Right ventricle myocardium inferior (tissue), 1 donor: ENCODE measurements around the gene DISC1. TPM values are rescaled to one million over a fixed set of nuclear protein-coding genes. Genes with fewer than 3 reads are reported as not detected.
"Not testable (repeated sequence)": the region's sequence is repeated elsewhere in the genome, so short reads cannot be mapped to it uniquely, and the experiment has no call there.

Experiments used
- ATAC-seq: fragments of 200-7000 bp; cut with Tn5 transposase; one replicate; pipeline ENCODE4 v1.9.1; 2020; ENCODE audit warnings: mild to moderate bottlenecking, moderate library complexity
- DNase-seq: peaks from one replicate; pipeline ENCODE4 v3.0.0; 2021; ENCODE audit errors: missing footprints
- intact Hi-C: fragments of 100-400 bp; cut with DNase I; formaldehyde crosslinking; loops from one replicate; pipeline ENCODE4 v1.11.0; 2022
- long read RNA-seq: library from polyadenylated mRNA; unstranded; transcript quantifications from one replicate; pipeline ENCODE4 v2.0.0, GENCODE V29; 2021
- total RNA-seq: library from RNA; stranded (reverse); fragmentation: NEBNext Ultra II Directional; extraction: Animal tissue kit (Norgen Biotek cat#: 25700); gene quantifications from one replicate; pipeline ENCODE4 v1.2.1, GENCODE V29; 2021
- donor health status: DM: no; HTN: yes; CAD: no; lungs with severe emphysema.

Gene DISC1
- total RNA-seq, result 3.9 TPM
- long read RNA-seq, partial matches to known transcripts, result 1 of 4 reads
- long read RNA-seq, other reads (novel, unspliced or antisense), result 3 of 4 reads

GRCh38 chr1:231626535-231626950 is at the start of gene DISC1:
DISC1 (plus strand) TSS chr1:231626790; CDS start chr1:231626868, 78 bp downstream.
- DNase-seq, result peak; percentile 93
- peak; percentile 84 for ATAC-seq
- intact Hi-C loops, result no loop called here

DNA sequence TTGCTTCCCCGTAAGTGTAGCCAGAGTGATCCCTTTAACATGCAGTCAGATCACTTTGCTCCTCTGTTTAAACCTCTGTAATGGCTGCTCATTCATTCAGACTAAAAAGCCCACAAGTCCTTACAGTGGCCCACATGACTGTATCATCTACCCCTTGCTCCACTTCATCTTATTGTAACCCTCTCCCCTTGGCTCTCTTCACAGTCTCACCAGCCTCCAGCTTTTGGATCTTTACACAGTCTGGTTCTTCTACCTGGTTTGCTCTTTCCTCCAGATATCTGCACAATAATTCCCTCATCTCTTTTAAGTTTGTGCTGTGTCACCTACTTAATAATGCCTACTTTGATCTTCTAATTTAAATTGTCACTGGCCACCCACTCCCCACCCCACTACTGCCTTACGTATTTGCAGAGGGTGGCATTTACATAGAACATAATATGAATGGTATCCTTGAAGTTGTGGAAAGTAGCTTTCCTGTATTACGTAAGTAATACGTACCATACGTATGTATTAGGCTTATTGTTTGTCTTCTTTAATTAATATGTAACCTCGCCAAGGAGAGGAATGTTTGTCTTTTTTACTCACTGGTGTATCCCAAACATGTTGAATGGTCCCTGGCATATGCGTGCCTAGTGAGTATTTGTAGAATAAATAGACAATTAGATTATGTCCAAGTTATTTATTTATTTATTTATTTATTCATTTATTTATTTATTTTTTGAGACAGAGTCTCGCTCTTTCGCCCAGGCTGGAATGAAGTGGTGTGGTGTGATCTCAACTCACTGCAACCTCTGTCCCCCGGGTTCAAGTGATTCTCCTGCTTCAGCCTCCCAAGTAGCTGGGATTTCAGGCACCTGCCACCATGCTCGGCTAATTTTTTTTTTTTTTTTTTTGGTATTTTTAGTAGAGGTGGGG is 49.5 kb upstream of the DISC1 start:
- DNase-seq (no peak), ATAC-seq (no peak)
- intact Hi-C loops, result no loop called here

DNA sequence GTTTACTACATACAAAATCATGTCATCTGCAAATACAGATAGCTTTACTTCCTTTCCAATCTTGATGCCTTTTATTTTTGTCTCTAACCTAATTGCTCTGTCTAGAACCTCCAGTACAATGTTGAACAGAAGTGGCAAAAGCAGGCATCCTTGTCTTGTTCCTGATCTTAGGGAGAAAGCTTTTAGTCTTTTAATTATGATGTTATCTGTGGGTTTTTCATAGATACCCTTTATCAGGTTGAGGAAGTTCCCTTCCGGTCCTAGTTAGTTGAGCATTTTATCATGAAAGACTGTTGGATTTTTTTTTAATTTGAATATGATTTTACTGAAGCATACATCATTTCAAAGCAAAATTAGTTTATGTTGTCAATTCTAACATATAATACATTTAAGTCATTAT is 45.7 kb upstream of the DISC1 start:
- intact Hi-C loops, result no loop called here
- ATAC-seq (no peak), DNase-seq (no peak)

DNA sequence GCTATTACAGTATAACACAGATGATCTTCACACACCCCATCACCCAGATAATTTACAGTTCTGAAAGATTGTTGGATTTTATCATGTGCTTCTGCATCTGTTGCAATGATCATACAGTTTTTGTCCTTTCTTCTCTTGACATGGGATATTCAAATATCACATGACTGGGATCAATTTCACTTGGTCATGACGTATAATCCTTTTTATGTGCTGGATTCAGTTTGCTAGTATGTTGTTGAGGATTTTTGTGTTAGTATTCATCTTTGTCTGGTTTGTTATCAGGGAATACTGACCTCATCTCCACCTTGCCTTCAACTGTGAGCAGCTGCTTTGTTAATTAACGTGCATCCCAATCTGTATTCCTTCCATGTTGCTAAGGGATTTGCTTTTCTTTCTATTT is 44.7 kb upstream of the DISC1 start:
- ATAC-seq, result no peak
- DNase-seq, result no peak
- intact Hi-C loops, result no loop called here

DNA sequence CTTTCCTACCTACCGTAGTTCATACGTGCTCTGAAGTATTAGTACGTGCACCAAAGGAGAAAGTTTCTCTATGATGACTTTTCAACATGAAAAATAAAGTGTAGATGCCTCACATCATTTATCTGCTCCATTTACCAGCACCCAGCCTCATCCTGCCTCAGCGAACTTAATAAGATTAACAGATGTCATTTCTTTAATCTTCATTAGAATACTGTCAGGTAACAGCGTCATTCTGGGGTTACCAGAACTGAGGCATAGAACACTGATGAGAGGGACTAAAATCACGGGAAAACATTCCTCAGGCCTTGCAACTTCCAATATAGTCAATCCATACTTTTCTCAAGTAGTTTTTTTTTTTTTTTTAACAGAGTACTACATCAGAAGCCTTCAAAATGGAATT is 43.2 kb upstream of the DISC1 start:
- DNase-seq (no peak), ATAC-seq (no peak)
- intact Hi-C loops, result no loop called here

- DNase-seq, result no peak
- intact Hi-C loops, result no loop called here
- ATAC-seq, result no peak
These were observed 42.5 kb upstream of the DISC1 start for GRCh38 chr1:231584117-231584516.

DNA sequence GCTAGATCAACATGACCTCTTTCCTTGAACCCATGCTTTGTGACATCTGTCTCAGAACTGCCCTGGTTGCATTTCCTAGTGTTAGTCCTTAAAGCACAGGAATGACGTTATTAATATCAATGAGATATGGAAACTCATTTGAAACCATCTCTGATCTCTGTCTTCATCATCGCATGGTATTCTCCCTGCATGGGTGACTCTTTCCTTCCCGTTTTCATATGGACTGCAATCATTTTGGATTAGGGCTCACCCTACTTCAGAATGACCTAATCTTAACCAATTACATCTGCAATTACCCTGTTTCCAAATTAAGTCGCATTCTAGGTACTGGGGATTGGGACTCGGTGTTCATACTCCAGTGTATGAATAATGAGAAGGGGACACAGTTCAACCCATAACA is 41.7 kb upstream of the DISC1 start:
- intact Hi-C loops, result loop anchor here (5.0 kb wide), 1 partner anchor 38 kb away; no protein-coding TSS in a partner anchor
- DNase-seq (no peak), ATAC-seq (no peak)

GRCh38 chr1:231590453-231591198 is 36.0 kb upstream of the DISC1 start:
- DNase-seq, result no peak
- intact Hi-C loops, result loop anchor here (1.0 to 10.0 kb wide), 3 partner anchors 63 to 232 kb away; partner anchors contain the start of genes EGLN1 and TSNAX
- peak; percentile 81 for ATAC-seq

GRCh38 chr1:231591466-231591865 is 35.1 kb upstream of the DISC1 start:
- intact Hi-C loops, result loop anchor here (5.0 to 10.0 kb wide), 2 partner anchors 64 to 167 kb away; partner anchors contain the start of genes EGLN1 and TSNAX
- DNase-seq (no peak), ATAC-seq (no peak)

DNA sequence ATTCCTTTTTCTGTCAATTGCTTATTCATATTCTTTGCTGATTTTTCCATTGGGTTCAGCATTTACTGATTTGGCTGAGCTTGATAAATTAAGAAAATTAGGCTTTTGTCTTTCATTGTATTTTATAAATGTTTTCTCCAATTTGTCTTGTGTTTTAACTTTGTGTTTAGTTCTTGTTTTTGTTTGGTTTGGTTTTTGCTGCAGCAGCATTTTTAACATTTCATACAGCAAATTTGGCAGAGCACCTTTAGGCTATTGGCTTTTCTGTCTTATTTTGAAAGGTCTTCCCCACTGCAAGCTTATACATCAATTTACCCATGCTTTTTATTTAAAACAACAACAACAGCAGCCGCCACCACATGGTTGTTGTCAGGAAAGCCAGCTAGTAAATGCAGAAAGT is 33.8 kb upstream of the DISC1 start:
- intact Hi-C loops, result loop anchor here (5.0 to 10.0 kb wide), 2 partner anchors 66 to 168 kb away; partner anchors contain the start of genes EGLN1 and TSNAX
- no peak for ATAC-seq

DNA sequence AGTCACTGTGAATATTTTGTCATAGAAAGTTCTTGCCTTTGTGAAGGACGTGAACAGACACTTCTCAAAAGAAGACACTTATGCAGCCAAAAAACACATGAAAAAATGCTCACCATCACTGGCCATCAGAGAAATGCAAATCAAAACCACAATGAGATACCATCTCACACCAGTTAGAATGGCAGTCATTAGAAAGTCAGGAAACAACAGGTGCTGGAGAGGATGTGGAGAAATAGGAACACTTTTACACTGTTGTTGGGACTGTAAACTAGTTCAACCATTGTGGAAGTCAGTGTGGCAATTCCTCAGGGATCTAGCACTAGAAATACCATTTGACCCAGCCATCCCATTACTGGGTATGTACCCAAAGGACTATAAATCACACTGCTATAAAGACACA is 33.3 kb upstream of the DISC1 start:
- DNase-seq, ATAC-seq: not testable (repeated sequence)
- intact Hi-C loops, result loop anchor here (5.0 to 10.0 kb wide), 2 partner anchors 66 to 168 kb away; partner anchors contain the start of genes EGLN1 and TSNAX

More for the DNA sequence above, 33.8 kb upstream of the DISC1 start:
- no peak for DNase-seq

- ATAC-seq (no peak), DNase-seq (no peak)
- intact Hi-C loops, result loop anchor here (5.0 to 10.0 kb wide), 2 partner anchors 67 to 169 kb away; partner anchors contain the start of genes EGLN1 and TSNAX
These were observed 32.5 kb upstream of the DISC1 start for GRCh38 chr1:231594123-231594522.

DNA sequence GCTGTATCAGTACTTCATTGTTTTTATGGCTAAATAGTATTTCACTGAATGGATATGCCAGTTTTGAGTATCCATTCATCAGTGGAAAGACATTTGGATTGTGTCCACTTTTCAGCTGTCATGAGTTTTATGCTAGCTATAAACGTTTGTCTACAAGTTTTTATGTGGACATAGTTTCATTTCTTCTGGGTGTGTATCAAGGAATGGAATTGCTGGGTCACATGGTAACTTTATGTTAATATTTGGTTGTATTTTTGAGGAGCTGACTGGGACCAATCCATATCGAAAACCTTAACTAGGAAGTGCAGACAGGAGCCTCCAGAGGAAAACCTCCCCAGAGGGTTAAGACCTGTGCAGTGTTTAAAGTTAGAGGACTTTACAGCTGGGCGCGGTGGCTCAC is 31.8 kb upstream of the DISC1 start:
- no peak for DNase-seq
- intact Hi-C loops, result loop anchor here (5.0 to 10.0 kb wide), 2 partner anchors 67 to 170 kb away; partner anchors contain the start of genes EGLN1 and TSNAX
- ATAC-seq, result no peak

DNA sequence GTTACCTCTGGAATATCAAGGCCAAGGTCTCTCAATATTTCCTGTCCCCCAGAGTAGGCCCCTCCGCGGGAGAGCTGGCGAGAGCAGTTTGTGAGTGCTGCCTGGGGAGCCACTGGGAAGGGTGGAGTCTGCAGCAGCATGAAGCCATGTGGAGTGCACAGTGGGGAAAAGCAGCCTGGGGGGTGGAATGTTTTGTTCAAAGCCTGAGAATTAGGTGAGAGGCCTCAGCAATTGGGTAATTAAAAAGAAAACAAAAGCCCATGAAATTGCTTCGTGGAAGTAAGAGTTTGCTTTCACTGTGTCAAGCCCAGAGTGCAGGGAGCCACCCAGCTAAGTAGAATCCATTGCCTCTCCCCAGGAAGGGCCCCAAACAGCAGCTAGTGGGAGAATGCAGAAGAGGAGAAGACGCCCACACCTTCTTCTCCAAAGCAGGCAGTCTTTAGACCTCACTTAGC is 30.2 kb upstream of the DISC1 start:
- intact Hi-C loops, result loop anchor here (10.0 kb wide), 1 partner anchor 172 kb away; the partner anchor contains the start of gene EGLN1
- ATAC-seq, result no peak
- DNase-seq, result no peak

GRCh38 chr1:231597971-231598370 is 28.6 kb upstream of the DISC1 start:
- no peak for ATAC-seq
- no peak for DNase-seq
- intact Hi-C loops, result loop anchor here (10.0 kb wide), 1 partner anchor 173 kb away; the partner anchor contains the start of gene EGLN1

DNA sequence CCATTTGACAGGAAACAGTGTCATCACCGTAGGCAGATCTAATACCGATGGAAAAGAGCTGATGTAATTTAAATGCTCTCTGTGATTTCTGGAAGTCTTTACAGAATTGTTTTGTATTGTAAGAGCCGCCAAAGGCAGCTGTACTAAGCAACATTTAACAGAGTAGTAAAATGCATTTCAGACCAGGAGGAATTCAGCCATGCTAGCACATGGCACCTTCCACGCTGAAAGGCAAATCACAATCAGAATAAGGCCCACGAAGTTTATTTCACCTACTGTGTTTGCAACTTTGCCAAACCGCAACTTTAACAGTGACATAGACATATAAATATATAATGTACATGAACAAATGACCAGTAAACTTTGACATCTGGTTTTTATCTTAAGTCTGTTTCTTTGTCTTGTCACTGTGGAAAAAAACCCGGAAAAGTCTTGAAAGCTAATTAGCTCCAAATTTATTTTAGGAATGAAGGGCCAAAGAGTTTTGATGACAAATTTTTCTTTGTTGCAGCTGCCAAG is 26.1 kb upstream of the DISC1 start:
- peak; percentile 26 for ATAC-seq
- no peak for DNase-seq
- intact Hi-C loops, result loop anchor here (10.0 kb wide), 1 partner anchor 356 kb away; the partner anchor contains the start of gene GNPAT

DNA sequence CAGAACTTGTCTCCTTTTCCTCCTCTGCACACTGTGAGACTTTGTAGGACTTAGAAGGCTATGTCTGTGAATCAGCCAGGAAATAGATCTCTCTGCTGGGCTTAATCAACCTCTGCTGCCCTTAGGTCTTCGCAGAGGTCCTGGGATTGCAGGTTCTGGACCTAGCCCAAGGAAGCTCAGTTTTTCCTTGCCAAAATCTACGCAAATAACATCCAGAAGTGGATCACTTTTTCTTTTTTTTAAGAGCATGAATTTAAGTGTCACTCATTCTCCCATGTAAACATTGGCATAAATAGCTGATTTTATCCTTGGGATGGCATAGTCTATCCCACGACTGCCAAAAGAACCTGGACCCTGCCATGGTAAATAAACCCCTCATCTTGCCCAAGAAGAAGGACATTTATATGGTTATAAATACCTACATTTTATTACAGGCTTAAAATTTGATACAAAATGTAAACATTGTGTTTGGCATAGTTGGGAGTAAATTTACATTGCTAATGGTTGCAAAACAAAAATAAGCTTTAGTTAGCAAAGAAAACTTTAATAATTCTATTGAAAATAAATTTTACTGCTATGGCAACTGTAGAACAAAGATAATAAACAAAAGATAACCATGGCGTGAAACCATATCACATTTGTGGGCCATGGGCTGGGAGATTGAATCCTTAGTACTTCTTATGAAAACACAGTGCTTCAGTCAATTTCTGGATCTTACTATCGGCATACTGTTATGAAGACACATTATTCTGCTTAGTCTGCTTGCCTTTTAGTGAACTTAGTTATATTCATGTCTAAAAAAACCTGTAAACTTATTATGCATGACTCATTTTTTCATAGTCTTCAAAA is 24.5 kb upstream of the DISC1 start:
- ATAC-seq, result peak; percentile 42
- no peak for DNase-seq

DNA sequence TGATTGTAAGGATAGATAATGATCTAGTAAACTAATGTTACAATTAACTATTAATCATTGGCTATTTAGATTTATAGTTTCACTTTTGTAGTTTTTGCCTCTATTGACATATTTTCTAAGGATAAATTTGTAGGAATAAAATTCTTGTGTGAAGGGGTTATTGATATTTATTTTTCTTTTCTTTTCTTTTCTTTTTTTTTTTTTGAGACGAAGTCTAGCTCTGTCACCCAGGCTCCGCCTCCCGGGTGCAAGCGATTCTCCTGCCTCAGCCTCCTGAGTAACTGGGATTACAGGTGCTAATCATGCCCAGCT is 24.0 kb upstream of the DISC1 start:
- intact Hi-C loops, result loop anchor here (10.0 kb wide), 1 partner anchor 358 kb away; the partner anchor contains the start of gene GNPAT
- ATAC-seq (no peak), DNase-seq (no peak)

More for the DNA sequence above, 24.5 kb upstream of the DISC1 start:
- intact Hi-C loops, result loop anchor here (10.0 kb wide), 1 partner anchor 357 kb away; the partner anchor contains the start of gene GNPAT
